GM19193 (cell line): ENCODE results near the gene CDKN2D.
A peak's percentile ranks its signal among the peaks of the same experiment; 100 is the strongest.

ENCODE experiments used
- POLR2A ChIP-seq: IDR thresholded peaks from 4 replicates; pipeline ENCODE4 v1.6.1; 2011; ENCODE audit not compliant: insufficient read depth, insufficient read length; ENCODE audit errors: extremely low read depth

Gene CDKN2D

GRCh38 chr19:10593148-10593547 lies 24.4 kb upstream of the CDKN2D start:
- TF ChIP-seq POLR2A, result no peak

- no peak for TF ChIP-seq POLR2A
These were observed 19.0 kb upstream of the CDKN2D start for GRCh38 chr19:10587839-10588150.

- TF ChIP-seq POLR2A, result no peak
These were observed 18.5 kb upstream of the CDKN2D start, which contains the start of gene AP1M2 for GRCh38 chr19:10587022-10587838. Gene AP1M2 (minus strand): TSS chr19:10587312. CDS start chr19:10587231, 81 bp downstream.

- TF ChIP-seq POLR2A, result no peak
These were observed 17.6 kb upstream of the CDKN2D start for GRCh38 chr19:10586396-10586795.

- no peak for TF ChIP-seq POLR2A
These were observed 14.4 kb upstream of the CDKN2D start for GRCh38 chr19:10583036-10583776.

- TF ChIP-seq POLR2A, result no peak
These were observed 13.3 kb upstream of the CDKN2D start for GRCh38 chr19:10582091-10582490.

- no peak for TF ChIP-seq POLR2A
These were observed 12.3 kb upstream of the CDKN2D start for GRCh38 chr19:10580979-10581631.

- no peak for TF ChIP-seq POLR2A
These were observed 9.2 kb upstream of the CDKN2D start for GRCh38 chr19:10577951-10578350.

GRCh38 chr19:10575011-10575716 lies 6.4 kb upstream of the CDKN2D start:
- TF ChIP-seq POLR2A, result no peak

- no peak for TF ChIP-seq POLR2A
These were observed 5.7 kb upstream of the CDKN2D start for GRCh38 chr19:10574462-10574861.

- no peak for TF ChIP-seq POLR2A
These were observed 535 bp downstream of the CDKN2D start for GRCh38 chr19:10568062-10568825.

- no peak for TF ChIP-seq POLR2A
These were observed 1.1 kb downstream of the CDKN2D start for GRCh38 chr19:10567656-10568055.

GRCh38 chr19:10566658-10567410 lies 1.9 kb downstream of the CDKN2D start:
- peak; percentile 46 for TF ChIP-seq POLR2A

GRCh38 chr19:10566408-10566657 lies 2.4 kb downstream of the CDKN2D start:
- TF ChIP-seq POLR2A, result no peak
